Skeletal muscle tissue (tissue), 4 donors: ENCODE results near the gene ZNF136. TPM values are rescaled to one million over a fixed set of nuclear protein-coding genes. Genes with fewer than 3 reads are reported as not detected.

ENCODE experiments used
- H3K27ac ChIP-seq: one replicate; pipeline ENCODE4 v1.7.0; 2013; ENCODE audit warnings: mild to moderate bottlenecking, low read depth, low read length, inconsistent platforms
- H3K27me3 ChIP-seq, 3 donors: one replicate each; pipeline ENCODE4 v1.7.0; 2013; ENCODE audit warnings: low read length in 3 of 3; ENCODE audit not compliant: control insufficient read depth in 3 of 3, insufficient read depth in 3 of 3
- H3K36me3 ChIP-seq, 3 donors: one replicate each; pipeline ENCODE4 v1.7.0; 2013; ENCODE audit warnings: low read length in 3 of 3; ENCODE audit not compliant: control insufficient read depth in 3 of 3, insufficient read depth in 3 of 3
- H3K4me1 ChIP-seq, 3 donors: one replicate each; pipeline ENCODE4 v1.7.0; 2013; ENCODE audit warnings: low read length in 3 of 3, mild to moderate bottlenecking in 3 of 3; ENCODE audit not compliant: control insufficient read depth in 3 of 3, insufficient read depth in 3 of 3
- H3K4me3 ChIP-seq, 3 donors: one replicate each; pipeline ENCODE4 v1.7.0; 2013; ENCODE audit warnings: low read length in 3 of 3
- H3K9ac ChIP-seq, 3 donors: one replicate each; pipeline ENCODE4 v1.7.0; 2013; ENCODE audit warnings: low read length in 3 of 3, mild to moderate bottlenecking in 3 of 3, moderate library complexity in 2 of 3, low read depth in 1 of 3
- H3K9me3 ChIP-seq, 3 donors: one replicate each; pipeline ENCODE4 v1.7.0; 2013; ENCODE audit warnings: low read length in 3 of 3; ENCODE audit not compliant: control insufficient read depth in 3 of 3
- total RNA-seq: library from RNA; depleted of rRNA; stranded (reverse); fragments of >200 nt; gene quantifications from one replicate; pipeline ENCODE4 v1.2.3, GENCODE V29; 2014
- donor health status: Osteomylitis.

The ZNF136 gene
- 8.4 TPM for total RNA-seq

- Histone ChIP-seq H3K4me3 (peak within 1 kb of the TSS; percentile 91 to 96 (median 92)), H3K27ac (peak within 1 kb of the TSS; percentile 97), H3K36me3 (peaks cover 0 to 4% (median 4%) of the 10 kb centered on the region in 3 donors), H3K9me3 (no peaks in the 10 kb centered on the region), H3K27me3 (peaks cover 0 to 2% (median 0%) of the 10 kb centered on the region in 3 donors), H3K4me1 (peaks cover 8 to 19% (median 9%) of the 10 kb centered on the region in 3 donors), H3K9ac (peak within 1 kb of the TSS; percentile 97 to 99 (median 97))
These were observed at the start of gene ZNF136 for GRCh38 chr19:12162882-12163806. Gene ZNF136, plus strand, starts transcription at chr19:12163096. Its CDS starts 108 bp downstream, at chr19:12163204.

DNA sequence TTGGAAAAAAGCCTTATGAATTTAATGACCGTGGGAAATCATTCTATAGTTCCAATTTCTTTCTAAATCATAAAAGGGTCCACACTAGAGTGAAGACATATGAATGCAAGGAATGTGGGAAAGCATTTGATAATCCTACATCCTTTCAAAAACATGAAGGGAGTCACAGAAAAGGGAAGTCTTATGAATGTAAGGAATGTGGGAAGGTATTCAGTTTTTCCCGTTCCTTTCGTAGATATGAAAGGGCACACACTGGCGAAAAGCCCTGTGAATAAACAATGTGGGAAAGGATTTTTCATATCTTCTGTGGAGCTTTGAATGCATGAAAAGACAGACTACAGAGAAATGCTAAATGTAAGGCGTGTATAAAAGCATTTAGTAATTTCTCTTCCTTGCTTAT is 49.8 kb upstream of the ZNF136 start:
- Histone ChIP-seq H3K4me1 (no peaks in the 10 kb centered on the region), H3K36me3 (peaks cover 8 to 23% (median 12%) of the 10 kb centered on the region in 3 donors), H3K27me3 (no peaks in the 10 kb centered on the region), H3K9ac (no peak overlapping the region), H3K27ac (no peak overlapping the region), H3K4me3 (no peak overlapping the region), H3K9me3 (peaks cover 2 to 15% (median 4%) of the 10 kb centered on the region in 3 donors)

- no peak overlapping the region for H3K4me3 ChIP-seq
- no peak overlapping the region for H3K27ac ChIP-seq
- H3K27me3 ChIP-seq = no peaks in the 10 kb centered on the region
- H3K9ac ChIP-seq = no peak overlapping the region
- H3K4me1 ChIP-seq = no peaks in the 10 kb centered on the region
- peaks cover 3 to 5% (median 4%) of the 10 kb centered on the region in 3 donors for H3K36me3 ChIP-seq
- H3K9me3 ChIP-seq = peaks cover 2 to 4% (median 4%) of the 10 kb centered on the region in 3 donors
These were observed 45.5 kb upstream of the ZNF136 start for GRCh38 chr19:12117201-12117970.

- no peaks in the 10 kb centered on the region for H3K4me1 ChIP-seq
- H3K36me3 ChIP-seq = peaks cover 0 to under 1% (median 0%) of the 10 kb centered on the region in 3 donors
- no peak overlapping the region for H3K9ac ChIP-seq
- no peaks in the 10 kb centered on the region for H3K9me3 ChIP-seq
- no peaks in the 10 kb centered on the region for H3K27me3 ChIP-seq
- no peak overlapping the region for H3K27ac ChIP-seq
- H3K4me3 ChIP-seq = no peak overlapping the region
These were observed 36.2 kb upstream of the ZNF136 start for GRCh38 chr19:12126707-12127106.

GRCh38 chr19:12133069-12133468 is 29.8 kb upstream of the ZNF136 start:
- H3K27me3 ChIP-seq = no peaks in the 10 kb centered on the region

GRCh38 chr19:12137221-12137940 is 25.5 kb upstream of the ZNF136 start:
- no peaks in the 10 kb centered on the region for H3K27me3 ChIP-seq
- H3K4me1 ChIP-seq = peaks cover 9 to 17% (median 14%) of the 10 kb centered on the region in 3 donors
- no peak overlapping the region for H3K4me3 ChIP-seq
- no peak overlapping the region for H3K9ac ChIP-seq
- peaks cover 22 to 35% (median 29%) of the 10 kb centered on the region in 3 donors for H3K36me3 ChIP-seq
- peaks cover 6 to 14% (median 10%) of the 10 kb centered on the region in 3 donors for H3K9me3 ChIP-seq
- H3K27ac ChIP-seq = no peak overlapping the region

More at GRCh38 chr19:12133069-12133468, 29.8 kb upstream of the ZNF136 start:
- Histone ChIP-seq H3K27ac (no peak overlapping the region), H3K9me3 (peaks cover 6 to 16% (median 12%) of the 10 kb centered on the region in 3 donors), H3K4me3 (no peak overlapping the region), H3K9ac (no peak overlapping the region), H3K36me3 (peaks cover 26 to 43% (median 34%) of the 10 kb centered on the region in 3 donors), H3K4me1 (no peaks in the 10 kb centered on the region)

GRCh38 chr19:12139269-12139668 is 23.6 kb upstream of the ZNF136 start:
- peak overlapping the region; percentile 2 to 91 (median 87) for H3K9ac ChIP-seq
- H3K27ac ChIP-seq = no peak overlapping the region

GRCh38 chr19:12139885-12140544 is 22.9 kb upstream of the ZNF136 start, which contains the start of gene ZNF20:
Gene ZNF20, minus strand, starts transcription at chr19:12140350. Its CDS starts 168 bp downstream, at chr19:12140182.
- Histone ChIP-seq H3K9ac (peak within 1 kb of the TSS; percentile 77 to 91 (median 87)), H3K9me3 (no peaks in the 10 kb centered on the region), H3K36me3 (peaks cover 2 to 12% (median 7%) of the 10 kb centered on the region in 3 donors), H3K4me1 (peaks cover 9 to 17% (median 14%) of the 10 kb centered on the region in 3 donors), H3K27ac (peak within 1 kb of the TSS; percentile 83), H3K27me3 (no peaks in the 10 kb centered on the region), H3K4me3 (peak within 1 kb of the TSS; percentile 83 to 90 (median 87))

More at GRCh38 chr19:12139269-12139668, 23.6 kb upstream of the ZNF136 start:
- Histone ChIP-seq H3K36me3 (peaks cover 5 to 17% (median 11%) of the 10 kb centered on the region in 3 donors), H3K9me3 (no peaks in the 10 kb centered on the region), H3K27me3 (no peaks in the 10 kb centered on the region), H3K4me1 (peaks cover 9 to 17% (median 14%) of the 10 kb centered on the region in 3 donors), H3K4me3 (peak overlapping the region; percentile 83 to 90 (median 87))
